GM18868 (cell line): ENCODE measurements around the gene CDH1.

ENCODE experiments used
- ATAC-seq: cut with Tn5 transposase; IDR thresholded peaks from one replicate; pipeline ENCODE4 v1.9.1; 2021; ENCODE audit warnings: mild to moderate bottlenecking, moderate library complexity; ENCODE audit not compliant: unreplicated experiment

Gene CDH1

GRCh38 chr16:68843482-68844210, 106.6 kb downstream of the CDH1 start, which contains the start of gene TANGO6:
TSS of gene TANGO6 (plus strand) at chr16:68843531. CDS start at chr16:68843618, 87 bp downstream.
- ATAC-seq = peak; percentile 93

GRCh38 chr16:68844211-68844564, 107.1 kb downstream of the CDH1 start:
- ATAC-seq = no peak

DNA sequence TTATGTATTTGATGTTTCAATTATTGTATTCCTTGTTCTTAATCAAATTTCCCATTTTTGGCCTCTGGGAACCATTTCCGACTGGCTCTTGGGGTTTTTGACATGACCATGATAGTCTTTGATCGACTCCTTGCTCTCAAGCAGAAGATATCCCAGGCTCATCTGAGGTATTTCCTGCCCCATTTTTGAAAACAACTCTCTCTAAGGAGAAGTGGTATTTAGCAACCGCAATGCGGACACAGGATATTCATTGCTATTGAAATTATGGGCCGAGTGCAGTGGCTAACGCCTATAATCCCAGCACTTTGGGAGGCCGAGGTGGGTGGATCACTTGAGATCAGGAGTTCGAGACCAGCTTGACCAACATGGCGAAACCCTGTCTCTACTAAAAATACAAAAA, 111.7 kb downstream of the CDH1 start:
- ATAC-seq = no peak

DNA sequence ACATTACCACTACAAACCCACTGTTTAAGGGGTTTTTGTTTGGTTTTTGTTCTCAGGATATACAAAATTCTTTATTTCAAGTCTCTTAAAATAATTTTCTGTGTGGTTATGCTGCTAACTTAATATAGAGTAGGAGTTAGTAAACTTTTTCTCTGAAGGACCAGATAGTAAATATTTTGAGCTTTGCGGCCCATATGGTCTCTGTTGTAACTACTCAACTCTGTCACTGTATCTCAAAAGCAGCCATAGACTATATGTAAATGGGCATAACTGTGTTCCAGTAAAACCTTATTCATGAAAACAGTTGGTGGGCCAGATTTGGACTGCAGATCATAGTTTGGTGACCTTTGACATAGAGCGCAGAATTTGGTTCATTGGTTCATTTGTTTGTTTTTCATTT, 113.4 kb downstream of the CDH1 start:
- ATAC-seq = no peak

- ATAC-seq = no peak
Measured at GRCh38 chr16:68851601-68852000, 114.5 kb downstream of the CDH1 start.

DNA sequence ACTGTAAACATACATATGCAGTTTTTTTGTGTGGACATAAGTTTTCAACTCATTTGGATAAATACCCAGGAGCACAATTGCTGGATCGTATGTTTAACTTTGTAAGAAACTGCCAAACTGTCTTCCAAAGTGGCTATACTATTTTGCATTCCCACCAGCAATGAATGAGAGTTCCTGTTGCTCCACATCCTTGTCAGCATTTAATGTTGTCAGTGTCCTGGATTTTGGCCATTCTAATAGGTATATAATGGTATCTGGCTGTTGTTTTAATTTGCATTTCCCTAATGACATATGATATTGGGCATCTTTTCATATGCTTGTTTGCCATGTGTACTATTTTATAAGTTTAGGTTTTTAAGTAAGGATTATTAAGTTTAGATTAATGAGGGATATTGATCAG, 120.4 kb downstream of the CDH1 start:
- ATAC-seq = no peak

- no peak for ATAC-seq
Measured at GRCh38 chr16:68859828-68860227, 122.7 kb downstream of the CDH1 start.

DNA sequence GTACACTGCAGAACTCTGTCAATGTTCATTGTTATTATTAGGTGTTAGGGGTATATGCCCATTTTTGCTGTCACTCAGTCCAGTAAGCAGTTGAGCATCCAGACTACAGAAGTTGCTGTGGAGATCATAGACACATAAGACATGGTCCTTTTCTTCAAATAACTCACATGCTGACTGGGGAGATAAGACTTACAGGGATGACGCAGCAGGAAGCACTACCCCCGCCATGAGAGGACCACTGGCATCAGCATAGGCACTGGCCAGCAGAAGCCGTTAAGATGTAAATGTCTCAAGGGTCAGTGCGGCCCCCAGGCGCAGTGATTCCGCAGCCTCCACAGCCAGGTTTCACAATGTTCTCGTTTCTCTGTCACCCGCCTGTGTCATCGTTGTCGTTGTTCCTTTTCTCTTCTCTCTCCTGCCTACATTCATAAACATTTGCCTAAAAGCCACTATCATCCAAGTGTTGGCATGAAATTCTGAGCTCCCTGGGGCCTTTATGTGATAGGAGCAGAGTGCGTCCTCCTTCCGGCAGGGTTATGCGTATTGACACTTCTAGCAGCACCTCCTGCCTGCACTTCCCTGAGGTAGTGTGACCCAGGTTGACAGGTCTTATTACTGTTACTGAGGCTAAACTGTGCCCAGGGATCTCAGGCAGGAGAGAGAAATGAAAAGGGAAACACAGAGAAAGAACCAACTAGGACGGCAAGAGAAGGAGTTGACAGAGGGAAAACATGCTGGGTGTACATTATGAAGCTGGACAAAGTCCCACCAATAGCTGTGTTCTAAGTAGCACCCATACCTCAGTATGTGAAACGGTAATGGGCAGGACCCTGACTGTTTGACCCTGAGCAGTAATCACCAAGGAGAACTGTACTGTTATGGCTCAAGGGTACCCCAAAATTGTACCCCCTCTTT, 124.1 kb downstream of the CDH1 start:
- no peak for ATAC-seq

DNA sequence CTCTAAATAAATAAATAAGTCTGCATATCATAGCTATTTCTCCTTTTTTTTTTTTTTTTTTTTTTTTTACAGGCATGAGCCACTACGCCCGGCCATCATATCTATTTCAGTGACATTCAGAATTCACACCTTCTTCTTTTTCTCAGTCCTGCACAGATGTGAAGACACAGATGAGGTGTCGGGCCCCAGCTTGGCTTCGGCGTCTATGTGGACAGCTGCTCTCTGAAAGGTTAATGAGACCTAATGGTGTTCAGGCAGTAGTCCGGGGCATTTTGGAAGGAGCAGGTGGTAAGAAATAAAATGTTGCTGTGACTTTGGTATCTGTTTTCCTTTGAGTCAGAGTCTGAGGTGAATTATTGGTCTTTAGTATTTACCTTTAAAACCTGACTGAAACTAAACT, 129.8 kb downstream of the CDH1 start:
- no peak for ATAC-seq

GRCh38 chr16:68869492-68870088, 132.5 kb downstream of the CDH1 start:
- no peak for ATAC-seq

- no peak for ATAC-seq
Measured at GRCh38 chr16:68873635-68874471, 136.8 kb downstream of the CDH1 start.

GRCh38 chr16:68875871-68876270, 138.8 kb downstream of the CDH1 start:
- no peak for ATAC-seq

DNA sequence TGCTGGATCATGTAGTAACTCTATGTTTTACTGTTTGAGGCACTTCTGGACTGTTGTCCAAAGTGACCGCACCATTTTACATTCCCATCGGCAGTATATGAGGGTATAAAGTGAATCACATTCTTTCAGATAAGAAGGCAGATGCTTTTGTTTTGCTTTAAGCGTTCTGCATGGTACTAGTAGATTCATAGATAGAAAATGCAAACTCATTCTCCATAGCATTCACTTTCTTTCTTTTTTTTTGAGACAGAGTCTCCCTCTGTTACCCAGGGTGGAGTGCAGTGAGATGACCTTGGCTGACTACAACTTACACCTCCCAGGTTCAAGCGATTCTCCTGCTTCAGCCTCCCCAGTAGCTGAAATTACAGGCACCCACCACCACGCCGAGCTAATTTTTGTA, 146.6 kb downstream of the CDH1 start:
- no peak for ATAC-seq

GRCh38 chr16:68884401-68884800, 147.3 kb downstream of the CDH1 start:
- no peak for ATAC-seq
